ENCODE data around the gene FGF3.

FGF3 gene

DNA sequence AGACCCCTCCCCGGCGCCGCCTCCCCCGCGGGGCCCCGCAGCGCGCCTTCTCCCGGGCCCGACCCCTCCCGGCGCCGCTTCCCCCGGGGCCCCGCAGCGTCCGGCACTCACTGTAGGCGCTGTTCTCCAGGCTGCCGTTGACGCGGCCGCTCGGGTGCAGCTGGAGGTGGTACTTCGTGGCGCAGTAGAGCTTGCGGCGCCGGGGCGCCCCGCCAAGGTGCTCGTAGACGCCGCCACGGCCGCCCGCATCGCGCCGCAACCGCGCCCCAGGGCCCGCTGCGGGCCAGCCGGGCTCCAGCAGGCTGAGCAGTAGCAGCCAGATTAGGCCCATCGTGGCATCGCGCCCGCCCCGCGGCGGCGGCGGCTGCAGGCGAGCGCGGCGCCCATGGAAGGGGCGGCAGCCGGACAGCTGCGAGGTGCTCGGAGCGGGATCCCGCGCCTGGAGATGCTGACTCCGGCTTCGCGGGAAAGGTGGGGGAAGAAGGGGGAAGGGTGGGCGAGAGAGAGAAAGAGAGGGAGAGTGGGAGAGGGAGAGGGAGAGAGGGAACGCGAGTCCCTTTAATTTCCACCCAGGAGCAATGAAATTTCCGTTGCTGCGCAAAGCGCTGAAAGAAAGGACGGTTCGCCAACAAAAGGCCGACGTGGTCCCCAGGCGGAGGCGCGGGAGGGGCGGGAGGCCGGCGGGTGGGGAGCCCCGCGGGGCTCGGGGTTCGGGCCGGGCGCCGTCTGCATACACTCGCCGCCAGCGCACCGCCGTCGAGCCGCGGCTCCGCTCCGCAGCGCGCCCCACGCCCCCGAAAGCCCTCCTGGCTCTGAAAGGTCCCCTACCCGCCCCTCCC is at the start of gene FGF3:
TSS of gene FGF3 (minus strand) at position 814 of the 839 bp plus-strand sequence. CDS start at position 331, 483 bp downstream.
- DNase-seq: no peak

DNA sequence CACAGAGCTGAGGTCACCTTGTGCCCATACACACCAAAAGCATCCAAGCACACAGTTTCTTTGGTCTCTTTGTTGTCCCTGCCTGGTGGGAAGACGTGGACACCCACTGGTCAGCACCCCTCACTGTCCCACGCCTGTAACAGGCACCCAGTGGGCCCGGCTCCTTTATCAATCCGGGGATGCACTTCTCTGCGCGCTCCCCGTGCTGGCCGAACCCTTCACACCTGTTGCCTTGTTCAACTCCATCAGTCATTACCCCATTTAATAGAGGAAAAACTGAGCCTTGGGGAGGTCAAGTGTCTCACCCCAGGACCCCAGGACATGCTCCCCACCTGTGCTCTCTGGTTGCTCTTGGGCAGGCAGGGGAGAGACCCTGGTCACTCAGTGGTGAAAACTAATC is 49.7 kb upstream of the FGF3 start:
- DNase-seq: no peak

DNA sequence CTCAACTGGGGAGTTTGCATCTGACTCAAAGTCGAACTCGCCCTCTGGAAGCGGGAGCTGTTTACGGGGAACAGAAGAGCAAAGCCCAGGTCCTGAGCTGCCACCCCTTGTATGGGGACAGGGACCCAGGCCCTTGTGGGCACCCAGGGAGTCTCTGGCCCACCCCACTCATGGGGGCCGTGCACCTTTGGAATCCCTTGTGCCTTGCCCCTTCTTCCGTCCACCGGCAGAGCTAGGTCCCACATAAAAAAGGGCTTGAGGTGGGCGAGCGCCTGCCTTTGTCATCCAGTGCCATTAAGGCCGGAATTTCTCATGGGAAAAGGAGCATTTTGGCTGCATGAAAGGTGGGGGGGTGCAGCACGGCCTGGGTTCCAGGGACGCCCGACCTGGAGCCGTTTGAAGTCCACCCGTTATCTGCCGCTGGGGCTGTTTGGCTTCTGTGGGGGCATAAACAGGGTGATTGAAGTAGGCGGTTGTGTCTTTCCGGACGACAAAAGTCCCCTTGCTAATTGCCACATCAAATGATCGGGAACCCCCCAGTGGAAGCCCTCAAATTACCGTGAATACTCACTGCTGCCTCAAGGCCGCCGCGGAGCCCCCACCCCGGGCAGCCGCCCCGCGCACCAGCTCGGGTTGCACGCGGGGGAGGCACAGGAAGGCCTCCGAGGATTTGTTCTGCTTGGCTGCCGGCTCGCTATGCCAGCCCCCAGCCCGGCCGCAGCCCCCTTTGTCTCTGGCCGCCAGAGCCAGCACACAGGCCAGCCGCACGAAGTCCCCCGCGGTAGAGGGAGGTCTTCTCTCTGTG is 49.0 kb upstream of the FGF3 start:
- no peak for DNase-seq

DNA sequence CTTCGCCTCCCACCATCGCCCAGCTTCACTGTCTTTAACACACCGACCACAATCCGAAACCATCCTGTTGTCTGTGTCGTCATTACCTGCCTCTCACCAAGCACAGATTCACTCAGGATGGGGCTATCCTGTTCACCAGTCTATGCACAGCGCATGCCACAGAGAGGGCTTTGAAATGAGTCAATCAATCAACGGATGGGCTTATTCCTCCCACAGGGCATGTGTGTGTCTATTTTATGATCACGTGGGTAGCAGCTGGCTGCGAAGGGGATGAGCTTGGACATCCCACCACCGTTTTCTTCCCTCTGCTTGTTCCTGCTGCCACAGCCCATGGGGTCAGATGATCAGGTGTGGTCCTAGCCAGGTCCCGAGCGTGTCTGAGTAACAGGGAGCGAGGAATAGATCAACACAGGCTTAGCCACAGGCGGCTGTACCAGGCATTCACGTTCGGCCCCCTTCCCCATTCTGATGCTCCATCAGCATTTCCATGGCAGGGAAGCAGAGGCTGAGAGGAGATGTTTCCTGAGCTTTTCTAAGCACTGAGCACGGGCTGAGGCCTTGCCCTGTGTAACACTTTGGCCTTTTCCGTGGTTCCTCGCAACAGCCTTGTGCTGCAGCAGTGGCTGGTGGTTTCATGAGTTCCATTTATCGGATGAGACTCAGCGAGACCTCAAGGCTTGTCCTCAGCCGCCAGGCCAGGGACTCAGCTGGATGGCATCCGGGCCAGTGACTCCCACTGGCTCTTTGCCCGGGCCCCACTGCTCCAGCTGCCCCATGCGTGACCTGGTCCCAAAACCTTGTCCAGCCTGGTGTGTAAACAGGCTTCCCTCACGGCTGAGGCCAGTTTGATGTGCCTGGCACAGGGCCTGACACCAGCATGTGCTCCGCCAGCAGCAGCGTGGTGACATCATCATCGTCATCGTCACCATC is 48.1 kb upstream of the FGF3 start:
- no peak for DNase-seq

DNA sequence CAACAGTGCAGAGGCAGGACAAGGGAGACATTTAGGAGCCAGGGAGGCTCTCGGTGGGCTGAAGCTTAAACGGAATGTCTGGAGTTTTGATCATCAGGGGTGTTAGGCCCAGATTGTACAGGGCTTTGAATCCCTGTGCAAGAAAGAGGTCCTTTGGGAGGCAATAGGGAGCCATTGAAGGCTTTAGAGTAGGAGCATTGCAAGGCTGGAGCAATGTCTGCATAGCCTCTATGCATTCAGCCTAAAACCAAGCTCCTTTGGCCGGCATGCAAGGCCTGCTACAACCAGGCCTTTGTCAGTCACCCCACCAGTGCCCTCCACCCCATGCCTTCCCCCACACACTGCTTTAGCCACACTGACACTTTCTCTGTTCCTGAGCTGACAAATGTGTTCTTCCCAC is 47.4 kb upstream of the FGF3 start:
- no peak for DNase-seq

DNA sequence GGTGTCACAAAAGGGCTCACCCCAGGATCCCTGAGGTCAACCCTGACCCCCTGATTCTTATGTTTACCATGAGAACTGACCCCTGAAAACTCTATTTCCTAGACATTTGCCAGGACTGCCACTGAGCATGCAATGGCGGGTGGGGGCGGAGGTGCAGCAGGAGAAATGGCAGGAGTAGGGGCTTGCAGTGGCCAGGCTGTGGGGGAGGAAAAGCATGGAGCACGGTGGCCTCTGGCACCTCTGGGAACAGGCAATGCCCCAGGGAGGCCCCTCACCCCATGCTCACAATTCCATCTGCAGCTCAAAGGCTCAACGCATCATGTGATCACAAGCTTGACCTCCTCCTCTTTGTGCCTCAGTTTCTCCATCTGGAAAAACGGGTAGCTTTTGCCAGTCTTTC is 46.5 kb upstream of the FGF3 start:
- no peak for DNase-seq

DNA sequence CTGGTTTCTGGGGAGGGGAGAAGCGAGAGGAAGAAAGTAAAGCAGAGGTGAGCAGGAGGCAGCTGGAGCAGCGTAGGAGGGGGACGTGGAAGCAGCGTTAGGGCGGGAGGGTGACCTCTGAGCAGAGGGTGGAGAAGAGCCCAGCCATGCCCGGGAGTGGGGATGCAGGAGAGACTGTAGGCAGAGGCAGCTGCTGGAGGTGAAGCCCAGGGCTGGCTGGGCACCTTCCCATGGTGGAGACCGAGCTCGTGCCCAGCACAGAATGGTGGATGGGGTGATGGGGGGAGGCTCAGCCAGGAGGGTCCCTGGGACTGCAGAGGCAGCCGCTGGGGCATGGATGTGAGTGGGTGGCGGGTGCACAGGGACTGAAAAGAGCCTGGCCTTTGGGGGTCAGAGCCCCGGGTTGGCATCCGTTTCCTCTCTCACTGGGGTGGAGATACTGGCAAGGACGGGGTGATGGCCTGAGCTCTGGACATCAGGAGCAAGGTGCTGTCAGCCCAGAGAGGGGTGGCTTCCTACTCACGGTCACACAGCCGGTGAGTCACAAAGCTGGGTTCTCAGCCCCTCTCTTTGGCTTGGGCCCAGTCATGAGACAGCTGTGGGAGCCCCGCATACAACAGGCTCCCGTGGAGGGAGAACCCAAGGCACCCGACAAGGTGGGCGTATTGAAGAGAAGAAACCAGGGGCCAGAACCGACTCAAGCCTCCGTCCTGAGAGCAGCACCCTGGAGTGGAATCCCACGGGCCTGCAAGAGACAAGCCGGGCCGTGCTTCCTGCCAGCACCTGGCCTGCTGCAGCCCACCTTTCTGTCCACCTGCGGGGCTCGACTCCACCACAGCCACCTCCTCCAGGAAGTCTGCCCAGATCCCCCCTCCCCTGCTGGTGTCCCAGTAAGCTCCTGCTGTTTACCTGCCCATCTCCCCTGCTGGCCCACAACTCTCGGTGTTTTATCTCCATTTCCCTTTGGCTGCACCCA is 45.8 kb upstream of the FGF3 start:
- no peak for DNase-seq

DNA sequence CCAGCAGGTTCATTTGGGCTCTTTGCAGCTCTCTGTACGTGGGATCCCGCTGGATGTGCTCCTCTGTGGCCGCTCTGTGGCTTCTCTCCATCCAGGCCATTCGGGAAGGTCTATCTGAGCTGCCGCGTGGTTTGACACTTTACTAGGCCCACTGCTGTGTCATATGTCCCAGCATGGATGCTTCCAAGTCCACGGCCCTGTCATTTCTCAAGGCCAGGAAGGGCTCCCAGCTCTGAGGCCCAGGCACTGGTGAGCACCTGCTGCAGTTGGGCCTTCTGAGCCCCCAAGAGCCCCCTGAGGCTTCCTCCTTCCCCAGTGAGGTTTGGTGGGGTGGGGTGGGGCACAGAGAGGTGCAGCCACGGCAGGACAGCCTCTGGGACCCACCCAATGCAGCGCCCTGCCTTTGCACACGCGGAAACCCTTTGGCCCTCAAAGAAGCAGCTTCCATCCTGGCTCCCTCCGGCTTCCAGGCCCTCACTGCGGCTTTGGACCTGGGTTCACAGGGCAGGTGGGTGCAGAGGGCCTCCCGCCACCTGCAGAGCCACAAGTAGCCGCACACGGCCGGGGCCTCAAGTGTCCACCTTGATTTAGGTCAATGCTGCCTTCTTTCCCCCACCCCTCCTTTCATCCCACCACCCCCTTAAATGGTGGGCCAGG is 44.5 kb upstream of the FGF3 start:
- no peak for DNase-seq

DNA sequence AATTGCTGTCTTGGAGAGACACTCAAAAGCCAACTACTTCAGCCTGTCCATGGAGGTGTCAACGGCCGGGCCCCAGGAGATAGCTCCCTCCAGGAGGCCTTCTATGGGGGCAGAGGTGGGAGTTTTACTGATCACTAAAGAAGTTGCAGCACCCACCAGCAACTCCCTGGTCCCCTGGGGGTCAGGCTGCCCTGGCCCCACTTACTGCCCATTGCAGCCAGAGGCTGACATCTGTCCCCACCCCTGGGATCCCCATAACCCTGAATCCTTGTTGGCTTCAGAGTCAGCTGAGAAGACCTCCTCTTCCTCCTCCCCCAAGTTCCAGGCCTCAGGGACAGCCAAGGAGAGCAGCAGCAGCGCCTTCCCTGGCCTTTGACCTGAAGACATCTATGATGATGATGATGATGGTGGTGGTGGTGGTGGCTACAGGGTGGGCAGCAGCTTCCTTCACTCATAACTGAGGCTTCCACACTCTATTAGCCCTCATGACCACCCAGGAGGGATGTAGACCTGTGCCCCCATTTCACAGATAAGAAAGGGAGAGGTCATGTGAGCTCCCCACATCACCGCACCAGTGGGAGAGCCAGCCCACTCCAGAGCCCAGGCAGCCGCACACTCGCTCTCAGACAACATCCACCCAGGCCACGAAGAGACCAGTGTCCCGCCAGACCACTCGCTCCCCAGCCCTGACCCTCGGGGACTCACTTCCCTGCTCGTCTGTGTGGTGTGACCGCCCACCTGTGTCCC is 43.8 kb upstream of the FGF3 start:
- no peak for DNase-seq

DNA sequence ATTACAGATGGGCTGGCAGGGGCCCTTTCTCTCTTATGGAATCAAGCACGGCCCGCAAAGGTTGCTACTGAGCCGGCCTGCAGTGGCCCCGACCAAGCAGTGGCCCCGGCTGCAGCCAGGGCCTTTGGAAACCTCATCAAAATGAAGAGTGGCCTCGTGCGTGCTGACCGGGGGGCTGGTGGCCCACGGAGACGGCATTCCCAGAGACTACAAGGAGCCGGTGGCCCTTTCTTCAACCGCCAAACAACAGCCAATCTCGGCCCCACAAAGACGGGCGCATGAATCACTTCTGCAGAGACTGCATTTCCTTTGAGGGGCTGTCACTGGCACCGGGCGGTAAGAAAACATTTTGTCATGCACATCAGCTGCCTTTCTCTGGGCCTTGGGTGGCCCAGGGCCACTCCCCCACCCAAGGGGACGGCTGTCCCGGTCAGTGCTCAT is 43.1 kb upstream of the FGF3 start:
- DNase-seq: no peak

DNA sequence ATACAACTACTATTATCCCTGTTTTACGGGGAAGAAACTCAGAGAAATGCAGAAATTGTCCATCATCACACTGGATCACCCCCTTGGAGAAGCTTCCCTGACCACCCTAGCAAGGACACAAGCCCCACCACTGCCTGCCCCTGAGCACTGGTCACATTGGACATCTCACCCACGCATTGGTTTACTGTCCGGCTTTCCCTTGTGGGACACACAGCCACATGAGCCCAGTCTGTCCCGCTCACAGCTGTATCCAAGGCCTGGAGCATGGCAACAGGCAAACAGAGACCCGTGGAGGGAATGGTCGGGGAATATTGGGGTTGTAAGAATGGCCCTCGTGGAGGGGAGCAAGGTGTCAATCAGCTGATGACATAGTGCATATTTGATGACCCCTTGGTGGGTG is 42.7 kb upstream of the FGF3 start:
- no peak for DNase-seq

DNA sequence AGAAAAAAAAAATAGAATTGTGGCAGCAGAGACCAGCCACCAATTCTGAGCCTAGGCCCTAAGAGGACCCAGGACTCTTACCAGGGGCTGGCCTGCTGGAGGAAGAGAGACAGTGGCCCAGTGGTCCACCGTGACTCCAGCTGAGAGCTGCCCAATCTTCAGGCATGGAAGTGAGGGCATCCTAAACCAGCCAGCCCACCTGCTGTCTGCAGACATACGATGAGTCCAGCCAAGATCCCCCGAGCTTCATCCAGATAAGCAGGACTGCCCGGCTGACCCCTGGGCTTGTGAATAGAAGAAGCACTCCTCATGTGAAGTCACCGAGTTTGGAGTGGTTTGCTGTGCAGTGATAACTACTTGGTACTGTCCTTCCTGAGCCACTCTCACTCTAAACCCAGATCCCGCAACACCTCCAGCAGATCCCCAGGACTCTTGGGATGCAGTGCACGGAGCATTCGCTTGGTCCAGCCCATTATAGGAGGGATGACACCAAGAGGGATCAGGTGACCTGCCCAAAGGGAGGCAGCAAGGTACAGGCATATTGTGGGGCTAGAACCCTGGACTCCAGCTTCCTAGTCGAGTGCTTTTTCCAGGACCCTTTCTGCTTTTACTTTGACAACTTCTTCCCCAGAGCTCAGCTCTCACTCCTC is 41.7 kb upstream of the FGF3 start:
- no peak for DNase-seq

DNA sequence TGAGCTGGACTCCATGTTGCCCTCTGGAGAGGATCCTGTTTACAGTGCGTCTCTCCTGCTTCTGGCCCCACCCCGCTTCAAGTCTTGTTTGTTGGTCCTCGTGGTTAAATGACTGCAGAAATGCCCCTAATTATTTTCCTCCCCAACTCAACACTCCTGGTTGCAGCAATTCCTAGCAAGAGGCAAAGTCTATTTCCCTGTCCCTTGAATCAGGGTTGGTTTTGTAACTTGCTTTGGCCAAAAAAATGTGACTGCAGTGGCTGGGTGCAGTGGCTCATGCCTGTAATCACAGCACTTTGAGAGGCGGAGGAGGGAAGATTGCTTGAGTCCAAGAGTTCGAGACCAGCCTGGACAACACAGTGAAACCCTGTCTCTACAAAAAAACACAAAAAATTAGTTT is 41.0 kb upstream of the FGF3 start:
- DNase-seq: no peak

DNA sequence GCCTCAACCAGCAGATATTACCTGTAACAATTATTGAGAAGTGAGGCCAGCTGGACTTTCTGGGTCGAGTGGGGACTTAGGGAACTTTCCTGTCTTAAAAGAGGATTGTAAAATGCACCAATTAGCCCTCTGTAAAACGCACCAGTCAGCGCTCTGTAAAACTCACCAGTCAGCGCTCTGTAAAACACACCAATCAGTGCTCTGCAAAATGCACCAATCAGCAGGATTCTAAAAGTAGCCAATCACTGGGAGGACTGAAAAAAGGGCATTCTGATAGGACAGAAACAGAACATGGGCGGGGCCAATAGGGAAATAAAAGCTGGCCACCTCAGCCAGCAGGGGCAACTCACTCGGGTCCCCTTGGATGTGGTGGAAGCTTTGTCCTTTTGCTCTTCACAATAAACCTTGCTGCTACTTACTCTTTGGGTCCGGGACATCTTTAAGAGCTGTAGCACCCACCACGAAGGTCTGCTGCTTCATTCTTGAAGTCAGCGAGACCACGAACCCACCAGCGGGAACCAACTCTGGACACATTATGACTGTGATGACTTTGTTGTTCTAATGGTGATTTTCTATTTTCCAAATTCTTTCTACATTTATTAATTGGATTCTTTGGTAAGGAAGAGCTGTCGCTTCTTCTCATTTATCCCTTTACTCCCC is 40.2 kb upstream of the FGF3 start:
- DNase-seq: no peak

DNA sequence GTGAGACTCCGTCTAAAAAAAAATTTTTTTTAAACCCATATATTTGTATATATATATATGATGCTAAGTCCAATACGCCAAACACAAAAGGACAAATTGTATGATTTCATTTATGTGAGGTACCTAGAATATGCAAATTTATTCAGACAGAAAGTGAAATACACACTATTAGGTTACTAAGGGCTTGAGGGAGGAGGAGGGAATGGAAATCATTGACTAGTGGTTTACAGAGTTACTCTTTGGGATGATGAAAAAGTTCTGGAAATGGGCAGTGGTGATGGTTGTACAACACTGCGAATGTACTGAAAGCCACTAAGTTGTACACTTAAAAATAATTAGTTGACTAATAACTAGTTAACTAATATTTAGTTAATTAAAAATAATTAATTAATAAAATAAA is 36.2 kb upstream of the FGF3 start:
- no peak for DNase-seq

DNA sequence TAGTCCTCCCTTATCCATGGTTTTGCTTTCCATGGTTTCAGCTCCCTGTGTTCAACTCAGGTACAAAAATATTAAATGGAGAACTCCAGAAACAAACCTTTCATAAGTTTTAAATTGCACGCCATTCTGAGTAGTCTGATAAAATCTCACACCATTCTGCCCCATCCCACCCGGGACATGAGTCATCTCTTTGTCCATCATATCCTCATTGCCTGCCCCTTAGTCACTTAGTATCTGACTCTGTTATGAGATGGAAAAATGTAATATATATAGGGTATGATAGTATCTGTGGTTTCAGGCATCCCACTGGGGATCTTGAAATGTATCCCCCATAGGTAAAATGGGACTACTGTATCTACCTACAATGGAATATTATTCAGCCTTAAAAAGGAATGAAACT is 35.5 kb upstream of the FGF3 start:
- no peak for DNase-seq

DNA sequence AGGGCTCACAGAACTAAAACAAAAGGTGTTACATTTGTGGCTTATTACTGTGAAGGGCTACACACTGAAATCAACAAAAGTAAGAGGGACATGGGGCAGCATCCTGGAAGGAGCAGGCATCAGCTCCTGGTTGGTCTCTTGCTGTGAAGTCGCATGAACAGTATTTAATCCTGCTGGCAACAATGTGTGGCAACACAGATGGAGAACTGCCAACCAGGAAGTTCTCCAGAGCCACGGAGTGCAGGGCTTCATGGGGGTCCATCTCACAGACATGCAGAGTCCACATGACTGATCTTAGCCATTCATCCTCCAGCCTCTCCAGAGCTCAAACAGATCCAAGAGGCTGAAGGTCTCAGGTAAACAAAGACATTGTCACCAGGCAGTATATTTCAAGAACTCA is 32.8 kb upstream of the FGF3 start:
- no peak for DNase-seq

DNA sequence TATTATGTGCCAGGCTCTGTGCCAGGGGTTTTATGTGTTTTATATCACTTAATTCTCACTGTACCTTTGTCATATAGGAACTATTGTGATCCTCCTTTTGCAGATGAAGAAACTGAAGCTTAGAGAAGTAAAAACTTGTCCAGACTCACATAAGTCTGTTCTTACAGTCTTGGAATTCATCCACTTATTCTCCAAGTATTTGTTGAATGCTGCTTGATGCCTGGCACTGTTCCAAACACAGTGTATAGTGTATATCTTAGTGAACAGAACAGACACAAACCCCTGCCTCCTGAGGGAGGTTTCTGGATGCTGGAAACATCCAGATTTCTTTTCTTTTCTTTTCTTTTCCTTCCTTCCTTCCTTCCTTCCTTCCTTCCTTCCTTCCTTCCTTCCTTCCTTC is 29.0 kb upstream of the FGF3 start:
- DNase-seq: no peak

DNA sequence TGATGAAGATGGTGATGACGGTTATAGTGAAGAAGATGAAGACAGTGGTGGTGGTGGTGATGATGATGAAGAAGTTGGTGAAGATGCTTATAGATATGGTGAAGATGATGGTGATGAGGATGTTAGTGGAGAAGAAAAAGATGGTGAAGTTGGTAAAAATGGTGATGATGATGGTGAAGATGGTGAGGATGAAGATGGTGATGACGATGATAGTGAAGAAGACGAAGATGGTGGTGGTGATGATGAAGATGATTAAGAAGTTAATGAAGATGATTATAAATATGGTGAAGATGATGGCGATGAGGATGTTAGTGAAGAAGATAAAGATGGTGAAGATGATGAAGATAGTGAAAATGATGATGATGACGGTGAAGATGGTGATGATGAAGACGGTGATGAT is 25.2 kb upstream of the FGF3 start:
- DNase-seq: no peak
